B cell (primary cell): Measurements from ENCODE around the gene MT3.

Experiments used
- CTCF ChIP-seq: fragments of 200-600 bp; IDR thresholded peaks from one replicate; pipeline ENCODE4 v1.8.0; 2022; ENCODE audit warnings: antibody characterized with exemption, mild to moderate bottlenecking
- EZH2 ChIP-seq: IDR thresholded peaks from 2 replicates; pipeline ENCODE4 v1.6.1; 2012; ENCODE audit warnings: borderline replicate concordance, low read depth, mild to moderate bottlenecking, moderate library complexity, low read length; ENCODE audit not compliant: insufficient read depth, poor library complexity, severe bottlenecking

GRCh38 chr16:56632156-56632847, 43.0 kb downstream of the MT3 start, which contains the start of gene MT1M:
- no peak for TF ChIP-seq EZH2
- TF ChIP-seq CTCF, result no peak
